ENCODE data around the gene MBNL1. TPM values are rescaled to one million over a fixed set of nuclear protein-coding genes. Genes with fewer than 3 reads are reported as not detected.

MBNL1 gene
- total and polyA plus RNA-seq, 2 of the 13 experiments (the other 11 are each of a cell fraction or from before 2014, with no cell fraction given): 27.1 to 55.4 TPM

DNA sequence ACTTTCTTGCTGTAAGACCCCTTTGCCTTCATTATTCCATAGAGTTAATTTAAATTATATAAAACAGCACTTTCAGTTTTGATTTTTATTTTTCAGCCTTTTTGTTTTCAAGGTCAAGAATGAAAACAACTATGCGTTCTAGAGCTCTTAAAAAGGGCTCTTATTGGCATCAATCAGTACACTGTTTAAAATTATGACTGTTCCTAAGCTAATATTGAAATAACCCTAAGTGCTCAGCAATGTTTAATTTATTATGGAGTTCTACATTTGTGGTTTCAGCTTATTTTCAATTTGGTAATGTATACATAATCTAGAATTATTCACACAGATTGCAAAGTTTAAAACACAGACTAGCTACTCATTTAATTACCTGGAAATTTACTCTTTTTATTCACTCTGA lies 179.4 kb downstream of the MBNL1 start:
- Histone ChIP-seq H3K27ac (ENCODE audit: extremely low read length, insufficient read depth, low read length) (no peak overlapping the region), H4K20me1 (ENCODE audit: insufficient read depth, low read length) (no peaks in the 10 kb centered on the region; the same call in 1 of the 2 replicates), H3K79me2 (ENCODE audit: insufficient read depth, low read length) (no peaks in the 10 kb centered on the region), H3K4me3 (replicated peaks in 1 of 3; ENCODE audit: insufficient read depth in 1 of 3, low read depth in 2 of 3, low read length in 3 of 3) (no peak overlapping the region), H3K9me3 (ENCODE audit: low read length) (no peaks in the 10 kb centered on the region), H3K36me3 (replicated peaks in 1 of 2; ENCODE audit: control insufficient read depth in 1 of 2, insufficient read depth in 2 of 2, low read length in 2 of 2) (peaks cover 15 to 36% of the 10 kb centered on the region in 2 experiments), H3K9ac (ENCODE audit: insufficient read depth, low read depth, low read length) (no peak overlapping the region), H2AFZ (ENCODE audit: low read length) (no peak overlapping the region), H3K4me1 (ENCODE audit: insufficient read depth, low read length) (no peaks in the 10 kb centered on the region), H3K27me3 (ENCODE audit: control insufficient read depth in 1 of 2, insufficient read depth in 2 of 2, low read length in 2 of 2) (no peaks in the 10 kb centered on the region), H3K4me2 (ENCODE audit: low read depth, low read length) (no peak overlapping the region)
- POLR2A ChIA-PET: no interaction called here
- ATAC-seq (no peak), FAIRE-seq (no peak), DNase-seq (ENCODE audit: low spot score) (no peak)
- no TSS peak for BruUV-seq (replicated peaks)
- in situ Hi-C loops (cut with HindIII; ENCODE audit: extremely low pct_ligation_motif_present, low pct_unique_long_range_greater_than_20kb): loop anchor here (10.0 kb wide), 1 partner anchor 263 kb away; no protein-coding TSS in a partner anchor
- no peak for TF ChIP-seq AGO2 (optimal IDR thresholded peaks at IDR 0.05; ENCODE audit: low read depth, low read length)
- TF ChIP-seq, protein P1, sequence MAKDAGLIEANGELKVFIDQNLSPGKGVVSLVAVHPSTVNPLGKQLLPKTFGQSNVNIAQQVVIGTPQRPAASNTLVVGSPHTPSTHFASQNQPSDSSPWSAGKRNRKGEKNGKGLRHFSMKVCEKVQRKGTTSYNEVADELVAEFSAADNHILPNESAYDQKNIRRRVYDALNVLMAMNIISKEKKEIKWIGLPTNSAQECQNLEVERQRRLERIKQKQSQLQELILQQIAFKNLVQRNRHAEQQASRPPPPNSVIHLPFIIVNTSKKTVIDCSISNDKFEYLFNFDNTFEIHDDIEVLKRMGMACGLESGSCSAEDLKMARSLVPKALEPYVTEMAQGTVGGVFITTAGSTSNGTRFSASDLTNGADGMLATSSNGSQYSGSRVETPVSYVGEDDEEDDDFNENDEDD (CRISPR knock-in tag; IDR thresholded peaks at IDR 0.05; ENCODE audit: borderline replicate concordance): no peak
- no peak for TF ChIP-seq ZNF589 (CRISPR knock-in tag; conservative IDR thresholded peaks at IDR 0.05)
- TF ChIP-seq, protein P2, sequence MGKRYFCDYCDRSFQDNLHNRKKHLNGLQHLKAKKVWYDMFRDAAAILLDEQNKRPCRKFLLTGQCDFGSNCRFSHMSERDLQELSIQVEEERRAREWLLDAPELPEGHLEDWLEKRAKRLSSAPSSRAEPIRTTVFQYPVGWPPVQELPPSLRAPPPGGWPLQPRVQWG (CRISPR knock-in tag; IDR thresholded peaks at IDR 0.05; ENCODE audit: borderline replicate concordance, low read depth): no peak
- TF ChIP-seq, protein P3, sequence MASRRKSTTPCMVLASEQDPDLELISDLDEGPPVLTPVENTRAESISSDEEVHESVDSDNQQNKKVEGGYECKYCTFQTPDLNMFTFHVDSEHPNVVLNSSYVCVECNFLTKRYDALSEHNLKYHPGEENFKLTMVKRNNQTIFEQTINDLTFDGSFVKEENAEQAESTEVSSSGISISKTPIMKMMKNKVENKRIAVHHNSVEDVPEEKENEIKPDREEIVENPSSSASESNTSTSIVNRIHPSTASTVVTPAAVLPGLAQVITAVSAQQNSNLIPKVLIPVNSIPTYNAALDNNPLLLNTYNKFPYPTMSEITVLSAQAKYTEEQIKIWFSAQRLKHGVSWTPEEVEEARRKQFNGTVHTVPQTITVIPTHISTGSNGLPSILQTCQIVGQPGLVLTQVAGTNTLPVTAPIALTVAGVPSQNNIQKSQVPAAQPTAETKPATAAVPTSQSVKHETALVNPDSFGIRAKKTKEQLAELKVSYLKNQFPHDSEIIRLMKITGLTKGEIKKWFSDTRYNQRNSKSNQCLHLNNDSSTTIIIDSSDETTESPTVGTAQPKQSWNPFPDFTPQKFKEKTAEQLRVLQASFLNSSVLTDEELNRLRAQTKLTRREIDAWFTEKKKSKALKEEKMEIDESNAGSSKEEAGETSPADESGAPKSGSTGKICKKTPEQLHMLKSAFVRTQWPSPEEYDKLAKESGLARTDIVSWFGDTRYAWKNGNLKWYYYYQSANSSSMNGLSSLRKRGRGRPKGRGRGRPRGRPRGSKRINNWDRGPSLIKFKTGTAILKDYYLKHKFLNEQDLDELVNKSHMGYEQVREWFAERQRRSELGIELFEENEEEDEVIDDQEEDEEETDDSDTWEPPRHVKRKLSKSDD (CRISPR knock-in tag; IDR thresholded peaks at IDR 0.05; ENCODE audit: low read depth): no peak
- TF ChIP-seq GZF1 (CRISPR knock-in tag; IDR thresholded peaks at IDR 0.05): no peak
- no peak for TF ChIP-seq SRSF4 (IDR thresholded peaks at IDR 0.05; ENCODE audit: low read depth, low read length, poor library complexity, severe bottlenecking)
- TF ChIP-seq ZFP37 (CRISPR knock-in tag; IDR thresholded peaks at IDR 0.05; ENCODE audit: borderline replicate concordance): no peak
- TF ChIP-seq NFYC (CRISPR knock-in tag; IDR thresholded peaks at IDR 0.05): no peak
- TF ChIP-seq KLF13 (CRISPR knock-in tag; IDR thresholded peaks at IDR 0.05): no peak
- no peak for TF ChIP-seq POLR2AphosphoS5 (IDR thresholded peaks at IDR 0.05; ENCODE audit: low read depth, low read length)
- no peak for TF ChIP-seq HCFC1 (IDR thresholded peaks at IDR 0.05; ENCODE audit: low read depth, low read length)
- CTCF ChIA-PET (ENCODE audit: low intra/inter-chr PET ratio, low total read pairs): no interaction called here
- whole genome bisulfite sequencing (ENCODE audit: low lambda C conversion rate): 94% methylated on average over 1 of the region's 1 CpG
- intact Hi-C loops (cut with micrococcal nuclease; ENCODE audit: unreplicated experiment): loop anchor here (10.0 kb wide), 1 partner anchor 143 kb away; no protein-coding TSS in a partner anchor
